PC-9 (cell line): ENCODE data around the gene PDCD4. TPM values are rescaled to one million over a fixed set of nuclear protein-coding genes. Genes with fewer than 3 reads are reported as not detected.

Experiments used
- BruUV-seq: library from RNA; stranded (reverse); fragments of 400-500 nt; replicated peaks from 2 replicates; lab custom pipeline; 2021; lab: Mats Ljungman, UMichigan
- CTCF ChIA-PET: fragments of 300-600 bp; sonication (Branson Sonifier 250); formaldehyde crosslinking; loops from one replicate; lab custom pipeline; 2022; ENCODE audit warnings: antibody characterized with exemption; lab: Charles Lee
- POLR2A ChIA-PET: fragments of 300-600 bp; sonication (Branson Sonifier 250); formaldehyde crosslinking; loops from one replicate; lab custom pipeline; 2022; ENCODE audit warnings: antibody characterized with exemption; ENCODE audit not compliant: unreplicated experiment; lab: Charles Lee
- DNase-seq, 2 experiments: peaks; one replicate each; pipeline versions ENCODE4 v3.0.0 to v3.0.0-alpha.2; 2015 to 2022; ENCODE audit warnings: mixed read lengths in 1 of 2
- H2AFZ ChIP-seq: fragments of 200-600 bp; sonication (generic); 2 replicates; pipeline ENCODE4 v1.8.1; 2017; ENCODE audit warnings: antibody characterized with exemption
- H3F3A ChIP-seq: fragments of 200-600 bp; sonication (generic); 2 replicates; pipeline ENCODE4 v1.8.1; 2017; ENCODE audit warnings: antibody characterized with exemption, mild to moderate bottlenecking, low read depth; ENCODE audit not compliant: insufficient read depth
- H3K27ac ChIP-seq: fragments of 200-600 bp; sonication (generic); 2 replicates; pipeline ENCODE4 v1.6.1; 2016; ENCODE audit warnings: mixed run types
- H3K27me3 ChIP-seq: fragments of 200-600 bp; sonication (generic); 2 replicates; pipeline ENCODE4 v1.6.1; 2016; ENCODE audit warnings: low read depth, mixed run types; ENCODE audit not compliant: insufficient read depth
- H3K36me3 ChIP-seq: fragments of 200-600 bp; sonication (generic); 2 replicates; pipeline ENCODE4 v1.6.1; 2016; ENCODE audit warnings: low read depth, mixed run types
- H3K4me1 ChIP-seq: fragments of 200-600 bp; sonication (generic); replicated peaks from 2 replicates; pipeline ENCODE4 v1.6.1; 2016; ENCODE audit warnings: mixed run types; ENCODE audit not compliant: insufficient read depth
- H3K4me2 ChIP-seq: fragments of 200-600 bp; sonication (generic); 2 replicates; pipeline ENCODE4 v1.6.1; 2017; ENCODE audit warnings: mixed run types
- H3K4me3 ChIP-seq: fragments of 200-600 bp; sonication (generic); 2 replicates; pipeline ENCODE4 v1.6.1; 2016; ENCODE audit warnings: mixed run types
- H3K79me2 ChIP-seq: fragments of 200-600 bp; sonication (generic); 2 replicates; pipeline ENCODE4 v1.6.1; 2017; ENCODE audit warnings: low read depth, mixed run types
- H3K9me2 ChIP-seq: fragments of 200-600 bp; sonication (generic); 2 replicates; pipeline ENCODE4 v1.8.1; 2017; ENCODE audit warnings: mild to moderate bottlenecking; ENCODE audit not compliant: insufficient read depth
- H3K9me3 ChIP-seq: fragments of 200-600 bp; sonication (generic); 2 replicates; pipeline ENCODE4 v1.8.1; 2016; ENCODE audit warnings: low read depth; ENCODE audit not compliant: insufficient read depth
- H4K20me1 ChIP-seq: fragments of 200-600 bp; sonication (generic); 2 replicates; pipeline ENCODE4 v1.8.1; 2017; ENCODE audit not compliant: insufficient read depth
- EZH2 ChIP-seq: fragments of 200-600 bp; sonication (generic); IDR thresholded peaks from 2 replicates; pipeline ENCODE4 v1.8.0; 2017; ENCODE audit warnings: antibody characterized with exemption, low read depth
- intact Hi-C: fragments of 100-400 bp; cut with micrococcal nuclease; formaldehyde crosslinking; loops from one replicate; pipeline ENCODE4 v1.10.0; 2022; ENCODE audit not compliant: unreplicated experiment
- total RNA-seq: library from RNA; stranded (reverse); gene quantifications from 2 replicates; pipeline ENCODE4 v1.2.3, GENCODE V29; 2021
- TF ChIP-seq, protein P1 (sequence below): fragments of 200-600 bp; sonication (generic); conservative IDR thresholded peaks from 2 replicates; pipeline ENCODE4 v1.6.1; 2017; ENCODE audit warnings: mixed run types, antibody characterized with exemption, mild to moderate bottlenecking, moderate library complexity

The PDCD4 gene
- total RNA-seq, 1 experiment from 2014 or later: 92.4 TPM

DNA sequence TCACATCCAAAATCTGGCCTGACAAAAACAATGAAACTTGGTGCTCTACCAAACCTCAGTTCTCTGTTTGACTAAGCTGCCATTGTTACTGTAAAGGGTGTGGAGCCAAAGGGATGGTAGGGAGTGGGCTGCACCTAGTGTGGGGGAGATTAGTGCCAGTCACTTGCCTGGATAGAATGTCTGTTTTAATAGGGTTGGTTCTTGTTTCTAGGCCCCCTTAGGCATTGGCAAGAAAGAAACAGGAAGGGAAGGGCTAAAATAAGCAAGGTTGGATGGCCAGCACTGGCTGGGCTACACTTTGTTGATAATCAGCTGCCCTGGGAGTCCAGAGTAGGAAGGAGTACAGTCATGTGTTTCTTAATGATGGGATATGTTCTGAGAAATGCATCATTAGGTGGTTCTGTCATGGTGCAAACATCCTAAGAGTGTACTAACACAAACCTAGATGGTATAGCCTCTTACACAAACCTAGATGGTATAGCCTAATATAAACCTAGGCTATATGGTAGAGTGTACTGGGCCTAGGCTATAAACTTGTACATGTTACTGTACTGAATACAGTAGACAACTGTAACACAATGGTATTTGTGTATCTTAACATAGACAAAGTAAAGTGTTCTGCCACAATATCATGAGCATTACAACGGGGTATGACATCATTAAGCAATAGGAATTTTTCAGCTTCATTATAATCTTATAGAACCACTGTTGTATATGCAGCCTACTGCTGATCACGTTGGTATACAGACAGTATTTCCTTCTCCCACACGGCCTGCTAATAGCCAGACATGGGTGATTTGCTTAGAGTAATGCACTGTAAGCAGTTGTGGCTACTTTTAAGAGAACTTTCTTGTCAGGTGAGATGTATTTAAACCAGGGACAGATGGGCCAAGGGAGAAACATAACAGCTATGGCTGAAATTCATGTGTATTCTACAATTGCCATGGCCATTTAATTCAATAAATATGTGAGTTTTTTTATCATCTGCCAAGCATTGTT, 31.9 kb downstream of the PDCD4 start:
- Histone ChIP-seq H3K27ac (peak overlapping the region; percentile 84), H3K27me3 (no peaks in the 10 kb centered on the region), H3K9me2 (no peaks in the 10 kb centered on the region), H3K4me2 (no peak overlapping the region), H3K36me3 (no peaks in the 10 kb centered on the region), H3K9me3 (no peaks in the 10 kb centered on the region), H3F3A (peaks cover 21% of the 10 kb centered on the region; the same call in 1 of the 2 replicates), H3K79me2 (no peaks in the 10 kb centered on the region), H2AFZ (no peak overlapping the region), H4K20me1 (no peaks in the 10 kb centered on the region), H3K4me1 (peaks cover 21% of the 10 kb centered on the region), H3K4me3 (no peak overlapping the region)
- TF ChIP-seq EZH2: no peak
- TF ChIP-seq, protein P1, sequence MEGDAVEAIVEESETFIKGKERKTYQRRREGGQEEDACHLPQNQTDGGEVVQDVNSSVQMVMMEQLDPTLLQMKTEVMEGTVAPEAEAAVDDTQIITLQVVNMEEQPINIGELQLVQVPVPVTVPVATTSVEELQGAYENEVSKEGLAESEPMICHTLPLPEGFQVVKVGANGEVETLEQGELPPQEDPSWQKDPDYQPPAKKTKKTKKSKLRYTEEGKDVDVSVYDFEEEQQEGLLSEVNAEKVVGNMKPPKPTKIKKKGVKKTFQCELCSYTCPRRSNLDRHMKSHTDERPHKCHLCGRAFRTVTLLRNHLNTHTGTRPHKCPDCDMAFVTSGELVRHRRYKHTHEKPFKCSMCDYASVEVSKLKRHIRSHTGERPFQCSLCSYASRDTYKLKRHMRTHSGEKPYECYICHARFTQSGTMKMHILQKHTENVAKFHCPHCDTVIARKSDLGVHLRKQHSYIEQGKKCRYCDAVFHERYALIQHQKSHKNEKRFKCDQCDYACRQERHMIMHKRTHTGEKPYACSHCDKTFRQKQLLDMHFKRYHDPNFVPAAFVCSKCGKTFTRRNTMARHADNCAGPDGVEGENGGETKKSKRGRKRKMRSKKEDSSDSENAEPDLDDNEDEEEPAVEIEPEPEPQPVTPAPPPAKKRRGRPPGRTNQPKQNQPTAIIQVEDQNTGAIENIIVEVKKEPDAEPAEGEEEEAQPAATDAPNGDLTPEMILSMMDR: no peak
- intact Hi-C loops: no loop called here
- POLR2A ChIA-PET: no interaction called here
- CTCF ChIA-PET: no interaction called here
- DNase-seq: no peak
- TSS peak; percentile 16 for BruUV-seq

DNA sequence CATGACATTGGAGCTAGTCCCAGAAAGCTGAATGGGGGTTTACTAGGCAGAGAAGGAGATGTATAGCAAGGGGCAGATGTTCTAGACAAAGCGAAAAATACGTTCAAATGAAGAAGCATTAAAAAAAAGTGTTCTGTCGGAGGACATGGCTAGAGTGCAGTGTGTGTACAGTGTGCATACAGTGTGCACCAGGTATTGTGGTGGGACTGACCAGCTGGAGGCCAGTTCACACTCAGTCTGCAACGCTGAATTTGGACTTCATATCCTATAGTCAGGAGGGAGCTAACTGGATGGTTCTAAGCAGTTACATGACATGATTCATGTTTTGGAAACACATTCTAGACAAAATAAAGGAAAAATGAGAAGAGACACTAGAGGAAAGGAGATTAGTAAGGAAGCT, 38.4 kb downstream of the PDCD4 start:
- CTCF ChIA-PET: no interaction called here
- H3K27ac ChIP-seq: no peak overlapping the region

GRCh38 chr10:110912374-110912773, 40.6 kb downstream of the PDCD4 start:
- Histone ChIP-seq H3K27ac (no peak overlapping the region), H3F3A (no peaks in the 10 kb centered on the region), H3K4me1 (peaks cover 3% of the 10 kb centered on the region; the same call in 1 of the 2 replicates), H3K79me2 (no peaks in the 10 kb centered on the region), H4K20me1 (no peaks in the 10 kb centered on the region), H3K9me3 (no peaks in the 10 kb centered on the region), H2AFZ (no peak overlapping the region), H3K4me3 (no peak overlapping the region), H3K27me3 (no peaks in the 10 kb centered on the region), H3K36me3 (no peaks in the 10 kb centered on the region), H3K4me2 (no peak overlapping the region), H3K9me2 (no peaks in the 10 kb centered on the region)
- no TSS peak for BruUV-seq
- CTCF ChIA-PET: no interaction called here
- POLR2A ChIA-PET: no interaction called here
- no peak for DNase-seq
- intact Hi-C loops: no loop called here
- TF ChIP-seq EZH2: no peak
- TF ChIP-seq, protein P1: no peak

More for the DNA sequence above, 38.4 kb downstream of the PDCD4 start:
- Histone ChIP-seq H3K4me1 (no peaks in the 10 kb centered on the region), H4K20me1 (no peaks in the 10 kb centered on the region), H2AFZ (no peak overlapping the region), H3K9me3 (no peaks in the 10 kb centered on the region), H3K4me3 (no peak overlapping the region), H3K36me3 (no peaks in the 10 kb centered on the region), H3K4me2 (no peak overlapping the region), H3K27me3 (no peaks in the 10 kb centered on the region), H3K79me2 (no peaks in the 10 kb centered on the region), H3F3A (no peaks in the 10 kb centered on the region), H3K9me2 (no peaks in the 10 kb centered on the region)
- POLR2A ChIA-PET: interaction anchor here (0.6 kb wide), 1 partner anchor 126 kb away, joined by 4 read pairs; no protein-coding TSS in a partner anchor
- BruUV-seq: no TSS peak
- DNase-seq: no peak
- intact Hi-C loops: no loop called here
- no peak for TF ChIP-seq EZH2
- TF ChIP-seq, protein P1: no peak
